ENCODE results near the gene ALKBH4.
"Not testable (repeated sequence)": the region's sequence is repeated elsewhere in the genome, so short reads cannot be mapped to it uniquely, and the experiment has no call there.

Gene ALKBH4

DNA sequence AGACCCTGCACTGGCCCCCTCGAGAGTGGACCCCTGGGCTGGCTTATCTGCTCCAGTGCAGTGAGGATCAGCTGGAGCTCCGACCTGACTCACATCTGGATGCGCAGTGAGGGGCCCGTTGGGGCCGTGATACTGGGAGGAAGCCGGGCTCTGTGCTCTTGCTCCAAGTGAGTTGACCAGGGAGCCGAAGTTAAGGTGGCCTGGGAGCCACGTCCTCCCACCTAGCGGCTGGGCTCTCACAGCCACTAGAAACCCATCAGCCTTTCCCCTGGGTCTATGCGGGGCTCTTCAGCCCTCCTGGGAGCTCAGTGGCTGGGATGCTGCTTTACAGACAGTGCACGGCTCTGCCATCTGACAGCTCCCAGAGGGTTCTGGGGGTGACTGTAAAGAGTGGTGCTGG lies 9.1 kb downstream of the ALKBH4 start:
- no peak for DNase-seq (ENCODE audit: low spot score)

DNA sequence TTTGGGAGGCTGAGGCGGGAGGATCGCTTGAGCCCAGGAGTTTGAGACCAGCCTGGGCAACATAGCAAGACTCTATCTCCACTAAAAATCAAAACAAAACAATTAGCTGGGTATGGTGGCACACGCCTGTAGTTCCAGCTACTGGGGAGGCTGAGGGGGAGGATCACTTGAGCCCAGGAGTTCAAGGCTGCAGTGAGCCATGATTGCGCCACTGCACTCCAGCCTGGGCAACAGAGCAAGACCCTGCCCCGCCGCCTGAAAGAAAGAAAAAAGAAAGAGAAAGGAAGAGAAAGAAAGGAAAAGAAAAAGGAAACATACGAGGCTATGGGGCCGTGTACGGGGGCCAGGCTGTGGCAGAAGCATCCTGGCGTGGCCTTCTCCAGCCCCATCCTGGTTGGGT lies 9.7 kb downstream of the ALKBH4 start:
- DNase-seq (ENCODE audit: low spot score), result not testable (repeated sequence)

DNA sequence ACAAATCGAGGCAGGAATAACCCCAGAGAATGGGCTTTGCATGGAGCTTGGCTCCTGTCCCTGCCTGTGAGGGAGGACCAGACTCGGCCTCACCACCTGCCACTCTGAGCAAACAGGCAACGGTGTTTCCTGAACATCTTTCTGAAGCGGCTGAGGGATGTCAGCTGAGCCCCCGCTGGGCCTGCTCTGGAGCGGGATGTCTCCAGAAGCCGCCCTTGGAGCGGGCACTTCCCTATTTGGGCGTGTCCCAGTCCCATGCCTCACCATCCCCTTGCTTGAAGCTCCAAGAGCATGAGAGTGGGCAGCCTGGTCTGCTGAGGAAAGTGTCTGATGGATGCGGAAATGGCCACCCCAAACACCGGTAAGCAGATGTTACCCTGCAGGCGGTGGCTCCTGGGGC lies 10.2 kb downstream of the ALKBH4 start:
- DNase-seq (ENCODE audit: low spot score), result no peak

DNA sequence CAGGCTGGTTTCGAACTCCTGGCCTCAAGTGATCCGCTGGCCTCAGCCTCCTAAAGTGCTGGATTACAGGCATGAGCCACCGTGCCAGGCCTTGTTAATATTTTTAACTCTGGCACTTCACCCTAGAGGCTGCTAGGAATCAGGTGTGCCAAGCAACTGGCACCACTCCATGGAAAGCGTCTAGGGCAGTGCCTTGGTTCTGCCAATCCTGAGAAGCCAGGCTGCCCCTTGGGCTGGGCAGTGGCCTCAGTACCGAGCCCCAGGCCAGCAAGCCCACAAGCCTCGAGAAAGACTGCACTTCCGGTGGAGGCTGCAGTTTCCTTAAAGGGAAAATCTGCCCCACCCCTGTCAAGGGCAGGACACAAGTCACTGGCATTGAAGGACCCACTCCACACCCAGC lies 11.3 kb downstream of the ALKBH4 start:
- no peak for DNase-seq (ENCODE audit: low spot score)

DNA sequence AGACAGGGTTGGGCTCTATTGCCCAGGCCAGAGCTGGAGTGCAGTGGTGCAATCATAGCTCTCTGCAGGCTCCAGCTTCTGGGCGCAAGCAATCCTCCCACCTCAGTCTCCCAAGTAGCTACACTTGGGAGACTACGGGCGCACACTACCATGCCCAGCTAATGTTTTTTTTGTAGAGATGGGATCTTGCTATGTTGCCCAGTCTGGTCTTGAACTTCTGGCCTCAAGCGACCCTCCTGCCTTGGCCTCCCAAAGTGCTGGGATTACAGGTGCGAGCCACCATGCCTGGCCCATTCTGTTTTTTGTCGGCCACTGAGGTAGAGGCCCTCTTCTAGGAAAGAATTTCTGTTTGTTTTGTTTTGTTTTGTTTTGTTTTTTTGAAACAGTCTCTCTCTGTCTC lies 12.2 kb downstream of the ALKBH4 start:
- DNase-seq (ENCODE audit: low spot score), result no peak

DNA sequence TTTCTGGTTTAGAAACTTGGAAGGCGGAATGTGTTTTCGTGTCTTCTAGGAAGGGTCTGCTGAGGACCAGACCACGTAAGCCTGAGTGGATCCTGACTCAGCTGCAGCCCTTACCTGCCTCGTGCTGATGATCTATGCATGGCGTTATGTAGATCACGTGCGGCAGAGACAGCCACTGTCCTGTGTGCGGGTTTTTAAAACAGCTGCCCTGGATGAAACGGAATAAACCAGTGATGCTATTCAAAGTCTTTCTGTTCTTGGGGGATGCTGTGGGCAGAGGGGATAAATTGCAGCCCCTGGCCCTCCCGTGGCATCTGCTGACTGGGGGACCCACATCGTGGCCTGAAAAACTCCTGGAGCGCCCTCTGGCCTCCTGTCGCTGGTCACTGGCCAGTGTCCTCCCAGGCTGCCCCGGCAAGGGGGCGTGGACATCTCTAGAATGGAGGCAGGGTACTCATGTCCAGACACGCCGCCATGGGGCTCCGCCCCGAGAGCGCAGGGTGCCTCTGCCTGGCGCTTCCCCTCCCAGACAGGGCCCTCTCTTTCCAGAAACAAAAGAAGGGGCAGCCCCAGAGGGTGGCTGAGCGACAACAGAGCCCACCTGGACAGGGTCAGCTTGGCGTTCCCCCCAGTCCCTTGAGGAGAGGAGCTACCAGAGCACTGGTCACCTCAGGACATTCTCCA lies 13.2 kb downstream of the ALKBH4 start:
- DNase-seq (ENCODE audit: low spot score), result no peak

DNA sequence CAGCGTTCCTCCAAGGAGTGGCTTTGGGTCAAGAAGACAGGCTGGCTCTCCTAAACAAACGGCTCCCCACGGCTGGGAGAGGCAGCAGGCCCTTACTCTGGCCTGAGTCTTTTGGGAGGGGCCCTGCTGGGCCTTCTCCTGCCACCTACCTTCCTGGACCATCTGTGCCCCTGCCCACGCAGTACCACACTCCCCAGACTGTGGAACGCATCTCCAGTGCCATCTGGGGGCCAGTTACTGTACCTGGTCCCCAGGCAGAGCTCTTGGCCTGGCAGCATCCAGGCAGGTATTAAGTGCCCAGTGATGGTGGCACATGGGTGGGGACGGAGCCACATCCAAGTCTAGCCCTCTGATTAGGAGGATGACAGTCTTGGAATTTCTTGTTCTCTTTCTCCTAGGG lies 14.4 kb downstream of the ALKBH4 start:
- peak; percentile 71 for DNase-seq (ENCODE audit: low spot score)

DNA sequence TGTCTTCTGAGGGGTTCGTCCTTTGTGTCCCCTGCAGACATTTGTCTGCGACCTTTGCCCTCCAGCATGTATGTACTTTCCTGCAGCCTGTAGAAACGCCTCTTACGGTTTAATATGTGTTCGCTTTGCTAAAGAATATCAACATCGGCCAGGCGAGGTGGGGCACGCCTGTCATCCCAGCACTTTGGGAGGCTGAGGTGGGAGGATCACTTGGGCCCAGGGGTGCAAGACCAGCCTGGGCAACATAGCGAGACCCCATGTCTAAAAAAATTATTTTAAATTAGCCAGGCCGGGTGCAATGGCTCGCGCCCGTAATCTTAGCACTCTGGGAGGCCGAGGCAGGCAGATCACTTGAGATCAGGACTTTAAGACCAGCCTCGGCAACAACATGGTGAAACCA lies 15.5 kb downstream of the ALKBH4 start:
- no peak for DNase-seq (ENCODE audit: low spot score)

DNA sequence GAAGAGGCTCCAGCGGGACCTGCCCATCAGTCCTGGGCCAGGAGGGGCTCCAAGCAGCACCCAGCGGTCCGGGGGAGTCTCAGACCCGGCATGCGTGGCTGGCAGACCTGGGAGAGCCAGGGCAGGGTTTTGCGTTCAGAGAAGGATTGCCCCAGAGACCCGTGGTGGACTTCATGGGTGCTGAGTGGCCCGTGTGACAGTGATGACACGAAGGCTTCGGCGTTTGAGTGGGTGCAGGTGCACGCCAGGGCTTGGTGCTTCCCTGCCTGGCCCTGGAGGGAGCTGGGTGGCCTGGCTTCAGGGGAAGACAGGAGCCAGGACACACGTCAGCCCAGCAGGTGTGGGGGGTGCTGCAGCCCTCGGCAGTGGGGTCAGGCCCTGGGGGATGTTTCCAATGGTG lies 17.4 kb downstream of the ALKBH4 start:
- no peak for DNase-seq (ENCODE audit: low spot score)

DNA sequence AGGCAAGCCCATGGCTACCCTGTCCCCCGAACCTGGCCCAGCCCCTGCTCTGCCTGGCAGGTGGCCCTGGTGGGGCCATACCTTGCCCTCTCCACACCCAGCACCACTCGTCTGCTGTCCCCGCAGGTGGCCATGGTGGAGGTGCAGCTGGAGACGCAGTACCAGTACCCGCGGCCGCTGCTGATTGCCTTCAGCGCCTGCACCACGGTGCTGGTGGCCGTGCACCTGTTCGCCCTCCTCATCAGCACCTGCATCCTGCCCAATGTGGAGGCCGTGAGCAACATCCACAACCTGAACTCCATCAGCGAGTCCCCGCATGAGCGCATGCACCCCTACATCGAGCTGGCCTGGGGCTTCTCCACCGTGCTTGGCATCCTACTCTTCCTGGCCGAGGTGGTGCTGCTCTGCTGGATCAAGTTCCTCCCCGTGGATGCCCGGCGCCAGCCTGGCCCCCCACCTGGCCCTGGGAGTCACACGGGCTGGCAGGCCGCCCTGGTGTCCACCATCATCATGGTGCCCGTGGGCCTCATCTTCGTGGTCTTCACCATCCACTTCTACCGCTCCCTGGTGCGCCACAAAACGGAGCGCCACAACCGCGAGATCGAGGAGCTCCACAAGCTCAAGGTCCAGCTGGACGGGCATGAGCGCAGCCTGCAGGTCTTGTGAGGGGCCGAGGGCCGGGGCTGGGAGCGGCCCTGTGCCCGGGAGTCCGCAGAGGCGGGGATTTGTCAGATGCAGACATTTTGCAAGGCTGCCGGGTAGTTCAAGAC lies 18.1 kb downstream of the ALKBH4 start:
- peak; percentile 69 for DNase-seq (ENCODE audit: low spot score)

DNA sequence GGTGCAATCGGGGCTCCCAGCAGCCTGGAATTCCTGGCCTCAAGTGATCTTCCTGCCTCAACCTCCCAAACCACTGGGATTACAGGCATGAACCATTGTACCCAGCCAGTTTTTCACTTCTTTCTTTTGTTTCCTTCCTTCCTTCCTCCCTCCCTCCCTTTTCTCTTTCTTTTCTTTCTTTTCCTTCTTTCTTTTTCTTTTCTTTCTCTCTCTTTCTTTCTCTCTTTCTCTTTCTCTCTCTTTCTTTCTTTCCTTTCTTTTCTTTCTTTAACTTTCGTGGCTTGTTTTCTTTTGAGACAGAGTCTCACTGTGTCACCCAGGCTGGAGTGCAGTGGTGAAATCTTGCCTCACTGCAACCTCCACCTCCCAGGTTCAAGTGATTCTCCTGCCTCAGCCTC lies 19.0 kb downstream of the ALKBH4 start:
- no peak for DNase-seq (ENCODE audit: low spot score)

DNA sequence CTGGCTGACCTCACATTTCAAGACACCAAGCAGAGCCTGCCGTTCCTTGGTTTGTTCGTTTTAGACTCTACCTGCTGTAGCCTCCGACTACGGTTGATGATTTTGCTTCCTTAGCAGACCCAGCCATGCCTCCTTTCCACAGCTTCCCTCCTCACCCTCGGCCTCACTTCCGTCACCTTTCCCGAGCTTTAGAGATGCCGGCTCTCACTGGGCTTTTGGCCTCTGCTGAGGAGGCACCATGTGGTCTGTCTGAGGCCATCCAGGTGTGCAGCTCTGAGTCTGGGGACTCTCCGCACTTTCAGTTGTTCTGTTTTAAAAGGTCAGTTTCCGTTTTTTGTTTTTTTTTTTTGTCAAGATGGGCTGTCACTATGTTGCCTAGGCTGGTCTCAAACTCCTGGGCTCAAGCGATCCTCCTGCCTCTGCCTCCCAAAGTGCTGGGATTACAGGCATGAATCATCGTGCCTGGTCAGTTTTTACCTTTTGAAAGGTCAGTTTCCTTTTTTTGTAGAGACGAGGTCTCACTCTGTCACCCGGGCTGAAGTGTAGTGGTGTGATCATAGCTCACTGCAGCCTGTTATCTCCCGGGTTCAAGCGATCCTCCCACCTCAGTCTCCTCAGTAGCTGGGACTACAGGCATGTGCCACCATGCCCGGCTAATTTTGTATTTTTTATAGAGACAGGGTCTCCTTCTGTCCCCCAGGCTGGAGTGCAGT lies 19.5 kb downstream of the ALKBH4 start:
- DNase-seq (ENCODE audit: low spot score), result peak; percentile 77

DNA sequence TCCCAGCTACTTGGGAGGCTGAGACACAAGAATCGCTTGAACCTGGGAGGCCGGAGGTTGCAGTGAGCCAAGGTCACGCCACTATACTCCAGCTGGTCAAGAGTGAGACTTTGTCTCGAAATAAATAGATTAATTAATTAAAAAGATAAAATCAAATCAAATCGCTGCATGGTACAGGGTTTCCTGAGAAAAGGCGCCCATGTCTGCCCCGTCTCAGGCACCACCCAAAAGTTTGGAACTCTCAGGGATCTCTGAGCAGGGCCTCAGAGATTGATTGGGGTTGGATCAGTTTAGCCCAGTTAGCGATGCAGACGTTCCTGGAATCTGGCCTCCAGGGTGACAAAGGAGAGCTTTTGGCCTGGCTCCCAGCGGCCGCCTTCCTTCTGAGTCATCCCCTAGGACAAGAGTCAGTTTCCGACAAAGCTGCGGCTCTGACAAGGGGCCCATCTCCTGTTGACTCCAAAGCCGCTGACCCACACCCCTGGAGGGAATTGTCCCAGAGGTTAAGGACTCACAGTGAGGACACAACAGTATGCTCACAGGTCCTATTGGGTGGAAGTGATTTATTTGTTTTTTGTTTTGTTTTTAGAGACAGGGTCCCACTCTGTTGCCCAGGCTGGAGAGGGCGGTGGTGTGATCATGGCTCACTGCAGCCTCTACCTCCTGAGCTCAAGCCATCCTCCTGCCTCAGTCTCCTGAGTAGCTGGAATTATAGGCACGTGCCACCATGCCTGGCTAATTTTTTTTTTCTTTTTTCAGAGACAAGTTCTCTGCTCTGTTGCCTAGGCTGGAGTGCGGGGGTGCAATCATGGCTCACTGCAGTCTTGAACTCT lies 24.5 kb downstream of the ALKBH4 start:
- DNase-seq (ENCODE audit: low spot score), result no peak

DNA sequence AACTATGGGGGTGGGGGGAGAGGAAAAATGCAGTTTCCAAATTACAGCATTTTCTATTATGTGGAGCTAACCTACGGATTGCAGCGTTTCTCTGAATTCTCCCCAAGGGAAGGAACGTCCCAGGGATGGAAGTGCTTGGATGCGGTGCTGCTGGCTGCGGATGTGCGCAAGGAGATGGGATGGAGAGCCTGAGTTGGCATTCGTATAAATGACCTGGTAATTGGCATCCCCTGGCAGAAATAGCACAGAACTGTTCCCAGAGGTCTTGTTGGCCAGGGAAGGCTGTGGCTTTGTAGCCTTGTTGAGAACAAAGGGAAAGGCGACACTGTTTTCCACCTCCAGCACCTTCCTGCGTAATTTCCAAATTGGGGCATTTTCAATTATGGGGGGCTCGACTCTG lies 28.5 kb downstream of the ALKBH4 start:
- no peak for DNase-seq (ENCODE audit: low spot score)

DNA sequence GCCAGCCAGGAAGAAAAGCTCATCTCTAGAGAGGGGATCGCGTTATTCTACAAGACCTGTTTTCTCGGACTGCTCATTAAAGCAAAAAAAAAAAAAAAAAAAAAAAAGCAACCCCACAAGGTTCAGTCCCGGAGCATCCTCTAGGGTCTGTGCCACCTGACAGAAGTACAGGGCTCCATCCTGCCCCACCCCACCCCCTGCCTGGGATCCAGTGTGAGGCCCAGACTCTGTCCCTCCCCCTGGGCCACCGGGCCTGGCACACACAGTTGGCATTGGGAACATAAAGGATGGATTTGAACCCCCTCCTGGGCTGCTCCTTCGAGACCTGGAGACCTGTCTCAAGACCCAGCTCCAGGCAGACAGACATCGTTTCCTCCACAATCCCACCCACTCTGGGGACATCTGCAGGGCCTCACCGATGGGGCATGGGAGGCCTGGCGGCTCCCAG lies 30.6 kb downstream of the ALKBH4 start:
- peak; percentile 68 for DNase-seq (ENCODE audit: low spot score)

DNA sequence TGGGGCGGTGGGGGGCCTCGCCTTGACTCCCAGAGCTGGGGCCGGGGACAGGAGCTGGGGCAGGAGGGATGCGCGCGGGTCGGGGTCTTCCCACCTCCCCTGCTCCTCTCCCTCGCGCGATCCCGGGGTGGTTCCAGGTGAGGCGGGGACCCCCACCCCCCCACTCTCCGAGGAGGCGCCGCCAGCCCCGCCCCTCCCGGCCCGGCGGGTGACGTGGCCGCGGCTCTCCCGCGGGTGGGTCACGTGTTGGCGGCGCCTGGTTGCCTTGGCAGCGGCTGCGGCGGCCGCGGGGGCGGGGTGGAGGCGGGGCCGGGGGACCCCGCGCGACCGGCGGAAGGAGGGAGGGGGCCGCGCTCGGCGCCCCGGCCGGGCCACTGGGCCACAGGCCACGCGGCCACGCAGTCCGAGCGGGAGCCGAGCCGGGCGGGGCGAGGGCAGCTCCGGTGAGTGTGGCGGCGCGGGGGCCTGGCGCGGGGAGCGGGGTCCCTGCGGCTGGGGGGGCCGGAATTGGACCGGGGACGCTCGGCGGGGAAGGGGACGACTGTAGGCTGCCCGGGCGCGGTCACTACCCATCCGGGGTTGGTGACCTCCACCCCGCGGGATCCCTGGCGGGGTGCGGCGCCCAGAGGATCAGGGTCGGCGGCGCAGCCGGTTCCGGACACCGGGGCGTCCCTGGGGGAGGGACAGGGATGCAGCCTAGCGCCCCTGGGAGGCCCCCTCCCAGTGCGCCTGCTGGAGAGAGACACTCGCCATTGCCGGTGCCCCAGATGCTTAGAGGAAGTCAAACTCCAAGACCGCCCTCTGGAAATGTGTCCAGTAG lies 31.2 kb downstream of the ALKBH4 start, which contains the start of gene ORAI2:
Gene ORAI2 (plus strand): TSS at position 357 of the 820 bp plus-strand sequence. CDS start 5,382 bp downstream, outside the sequence.
- peak; percentile 89 for DNase-seq (ENCODE audit: low spot score)

DNA sequence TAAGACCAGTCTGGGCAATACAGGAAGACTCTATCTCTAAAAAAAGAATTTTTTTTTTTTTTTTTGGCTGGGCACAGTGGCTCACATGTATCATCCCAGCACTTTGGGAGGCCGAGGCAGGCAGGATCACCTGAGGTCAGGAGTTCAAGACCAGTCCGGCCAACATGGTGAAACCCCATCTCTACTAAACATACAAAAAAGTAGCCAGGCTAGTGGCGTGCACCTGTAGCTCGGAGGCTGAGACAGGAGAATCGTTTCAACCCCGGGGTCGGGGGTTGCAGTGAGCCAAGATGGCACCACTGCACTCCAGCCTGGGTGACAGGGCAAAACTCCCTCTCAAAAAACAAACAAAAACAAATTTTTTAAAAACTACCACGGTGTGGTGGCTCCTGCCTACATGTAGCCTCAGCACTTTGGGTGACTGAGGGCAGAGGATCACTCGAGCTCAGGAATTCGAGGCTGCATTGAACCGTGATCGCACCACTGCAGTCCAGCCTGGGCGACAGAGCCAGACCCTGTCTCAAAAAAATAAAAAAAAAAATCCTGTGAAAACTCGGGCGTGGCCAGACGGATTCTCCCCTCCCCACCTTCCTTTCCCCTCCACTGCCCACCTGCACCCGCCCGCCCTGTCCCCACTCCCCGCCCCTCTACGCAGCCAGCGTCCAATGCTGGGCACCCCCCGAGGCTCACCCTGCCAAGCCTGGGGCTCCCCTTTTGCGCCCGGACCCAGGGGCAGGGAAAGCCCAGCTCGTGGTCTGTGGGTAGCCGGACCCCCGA lies 32.0 kb downstream of the ALKBH4 start:
- peak; percentile 87 for DNase-seq (ENCODE audit: low spot score)

DNA sequence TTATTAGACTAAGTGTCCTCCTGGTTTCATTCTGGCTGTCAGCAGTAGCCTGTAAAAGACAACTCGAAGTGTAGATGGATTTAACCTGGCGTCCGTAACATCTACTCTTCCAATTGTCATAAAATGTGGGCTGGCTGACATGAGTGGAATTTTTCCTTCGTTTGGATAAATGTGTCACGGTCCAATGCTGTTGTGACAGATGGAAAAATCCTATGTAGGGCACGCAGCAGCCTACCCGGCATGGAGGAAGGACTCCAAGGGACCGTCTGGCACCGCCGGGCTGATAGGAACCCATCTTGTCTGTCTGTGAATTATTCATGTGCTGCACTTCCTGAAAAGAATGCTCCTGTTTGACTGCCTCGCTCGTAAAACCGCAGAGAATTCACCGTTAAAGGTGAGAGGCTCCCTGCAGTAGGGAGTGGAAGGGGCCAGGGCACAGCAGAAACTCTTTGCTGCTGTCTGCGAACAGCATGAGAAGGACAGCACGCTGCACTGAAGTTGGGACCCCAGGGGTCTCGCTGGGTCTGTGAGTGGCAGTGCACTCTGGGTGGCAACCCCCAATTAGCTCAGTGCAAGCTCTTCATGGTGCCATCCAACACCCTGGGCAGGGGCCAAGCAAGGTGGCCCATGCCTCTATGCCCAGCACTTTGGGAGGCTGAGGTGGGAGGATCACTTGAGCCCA lies 32.9 kb downstream of the ALKBH4 start:
- peak; percentile 77 for DNase-seq (ENCODE audit: low spot score)

DNA sequence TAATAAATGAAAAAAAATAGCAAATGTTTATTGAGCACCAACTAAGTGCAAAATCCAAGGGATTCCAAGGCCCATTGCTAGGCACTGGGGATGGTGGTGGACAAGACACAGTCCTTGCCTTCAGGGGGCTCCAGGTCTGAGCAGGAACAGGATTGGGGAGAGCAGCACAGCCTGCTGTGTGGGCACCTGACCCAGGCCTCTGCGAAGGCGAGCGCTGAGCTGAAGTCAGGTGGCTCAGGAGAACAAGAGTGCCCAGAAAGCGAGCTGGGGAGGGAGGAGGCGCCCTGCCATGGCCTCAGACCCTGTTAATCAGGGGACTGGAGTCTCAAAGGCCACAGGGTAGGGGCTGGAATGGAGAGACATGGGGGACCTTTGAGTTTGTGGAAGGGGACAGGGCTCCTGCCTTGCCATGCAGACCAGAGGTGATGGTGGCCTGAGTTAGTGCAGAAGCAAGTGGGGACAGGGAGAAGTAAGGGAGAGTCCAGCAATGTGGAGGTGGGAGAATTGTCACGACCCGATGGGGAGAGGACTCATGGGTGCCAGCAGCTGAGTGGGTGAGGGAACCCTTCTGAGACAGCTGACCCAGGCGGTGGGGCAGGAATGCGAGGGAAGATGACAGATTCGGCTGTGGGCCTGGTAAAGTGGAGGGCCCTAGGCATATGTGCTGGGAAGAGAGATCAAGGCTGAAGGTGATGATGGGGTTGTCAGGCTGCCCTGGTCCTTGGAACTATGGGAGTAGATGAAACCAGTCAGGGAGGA lies 35.3 kb downstream of the ALKBH4 start:
- DNase-seq (ENCODE audit: low spot score), result no peak

Measured in NAMALWA (cell line).